ENCODE results near the gene SP2. TPM values are rescaled to one million over a fixed set of nuclear protein-coding genes. Genes with fewer than 3 reads are reported as not detected.

SP2 gene
- total RNA-seq (10 to 100 TPM in 1 of 2 donors, 1 to 10 TPM in 1; 4.9 to 19.9 TPM), polyA plus RNA-seq (10 to 100 TPM in 1 of 2 donors, 1 to 10 TPM in 1; 5.8 to 16.4 TPM)
- long read RNA-seq, donor 1, partial matches to known transcripts, result 18 of 23 reads
- long read RNA-seq, donor 1, other reads (novel, unspliced or antisense), result 0 of 23 reads
- long read RNA-seq, donor 2, partial matches to known transcripts, result 7 of 8 reads
- long read RNA-seq, donor 2, other reads (novel, unspliced or antisense), result 0 of 8 reads
- long read RNA-seq, donor 3, partial matches to known transcripts, result 11 of 12 reads
- long read RNA-seq, donor 3, other reads (novel, unspliced or antisense), result 0 of 12 reads
- long read RNA-seq, donor 4, partial matches to known transcripts, result 5 of 5 reads
- long read RNA-seq, donor 4, other reads (novel, unspliced or antisense), result 0 of 5 reads
- long read RNA-seq, donor 5, partial matches to known transcripts, result 25 of 30 reads
- long read RNA-seq, donor 5, other reads (novel, unspliced or antisense), result 0 of 30 reads

GRCh38 chr17:47895856-47896671 lies at the start of gene SP2:
Gene SP2, plus strand, starts transcription at chr17:47896236. Its CDS starts 51 bp downstream, at chr17:47896287.
- peaks cover 0 to 21% (median 16%) of the 10 kb centered on the region in 5 donors for H3K4me1 ChIP-seq (ENCODE audit: control insufficient read depth in 5 of 5, insufficient read depth in 5 of 5, low read length in 5 of 5)
- H3K4me3 ChIP-seq, result peak within 1 kb of the TSS; percentile 77
- peaks cover 0 to 11% (median 6%) of the 10 kb centered on the region in 4 donors for H3K36me3 ChIP-seq (ENCODE audit: control insufficient read depth in 4 of 4, insufficient read depth in 4 of 4, low read length in 4 of 4)
- DNase-seq (peak; percentile 100), ATAC-seq (ENCODE audit: insufficient read depth, low FRiP score) (peak; percentile 93)
- H3K27me3 ChIP-seq (ENCODE audit: control insufficient read depth in 3 of 3, insufficient read depth in 3 of 3, low read length in 2 of 3), result no peaks in the 10 kb centered on the region
- H3K9ac ChIP-seq (ENCODE audit: insufficient read depth in 1 of 2, low read length in 2 of 2), result peak within 1 kb of the TSS; percentile 71 to 95
- 0% methylated on average over 59 to 70 of the region's 70 CpGs for WGBS, 2 donors
- no peak for TF ChIP-seq CTCF (IDR thresholded peaks at IDR 0.05; ENCODE audit: control extremely low read depth, extremely low read depth)
- no peaks in the 10 kb centered on the region for H3K9me3 ChIP-seq (ENCODE audit: control insufficient read depth in 4 of 4, insufficient read depth in 3 of 4, low read length in 3 of 4)
- H3K27ac ChIP-seq (ENCODE audit: low read depth in 1 of 2, low read length in 1 of 2), result peak within 1 kb of the TSS; percentile 96 to 100

- ATAC-seq (ENCODE audit: insufficient read depth, low FRiP score), result no peak
- Histone ChIP-seq H3K4me1 (ENCODE audit: control insufficient read depth in 5 of 5, insufficient read depth in 5 of 5, low read length in 5 of 5) (peaks cover 6 to 65% (median 20%) of the 10 kb centered on the region in 5 donors), H3K36me3 (ENCODE audit: control insufficient read depth in 4 of 4, insufficient read depth in 4 of 4, low read length in 4 of 4) (no peaks in the 10 kb centered on the region), H3K9me3 (ENCODE audit: control insufficient read depth in 4 of 4, insufficient read depth in 3 of 4, low read length in 3 of 4) (no peaks in the 10 kb centered on the region), H3K9ac (ENCODE audit: insufficient read depth in 1 of 2, low read length in 2 of 2) (no peak overlapping the region), H3K27me3 (ENCODE audit: control insufficient read depth in 3 of 3, insufficient read depth in 3 of 3, low read length in 2 of 3) (peaks cover 2 to 39% (median 30%) of the 10 kb centered on the region in 3 donors), H3K4me3 (no peak overlapping the region), H3K27ac (ENCODE audit: low read depth in 1 of 2, low read length in 1 of 2) (no peak overlapping the region)
- no peak for TF ChIP-seq CTCF (IDR thresholded peaks at IDR 0.05; ENCODE audit: control extremely low read depth, extremely low read depth)
- WGBS, 2 donors, result 19 to 34% methylated on average over 31 of the region's 31 CpGs
- peak; percentile 45 to 79 (median 63) for DNase-seq
Observed at GRCh38 chr17:47846716-47847340, 49.2 kb upstream of the SP2 start.

GRCh38 chr17:47847341-47848197 lies 48.5 kb upstream of the SP2 start:
- ATAC-seq (ENCODE audit: insufficient read depth, low FRiP score) (no peak), DNase-seq (peak in 1 of 3 donors; percentile 35)
- peaks cover 6 to 66% (median 20%) of the 10 kb centered on the region in 5 donors for H3K4me1 ChIP-seq (ENCODE audit: control insufficient read depth in 5 of 5, insufficient read depth in 5 of 5, low read length in 5 of 5)
- no peaks in the 10 kb centered on the region for H3K9me3 ChIP-seq (ENCODE audit: control insufficient read depth in 4 of 4, insufficient read depth in 3 of 4, low read length in 3 of 4)
- H3K27me3 ChIP-seq (ENCODE audit: control insufficient read depth in 3 of 3, insufficient read depth in 3 of 3, low read length in 2 of 3), result peaks cover 2 to 46% (median 38%) of the 10 kb centered on the region in 3 donors
- no peaks in the 10 kb centered on the region for H3K36me3 ChIP-seq (ENCODE audit: control insufficient read depth in 4 of 4, insufficient read depth in 4 of 4, low read length in 4 of 4)
- no peak for TF ChIP-seq CTCF (IDR thresholded peaks at IDR 0.05; ENCODE audit: control extremely low read depth, extremely low read depth)
- no peak overlapping the region for H3K4me3 ChIP-seq
- no peak overlapping the region for H3K27ac ChIP-seq (ENCODE audit: low read depth in 1 of 2, low read length in 1 of 2)
- H3K9ac ChIP-seq (ENCODE audit: insufficient read depth in 1 of 2, low read length in 2 of 2), result no peak overlapping the region
- 33 to 45% methylated on average over 70 to 71 of the region's 71 CpGs for WGBS, 2 donors

All from lung (tissue), 16 donors.